GM12878 (cell line): ENCODE data around the gene NAA10. TPM values are rescaled to one million over a fixed set of nuclear protein-coding genes. Genes with fewer than 3 reads are reported as not detected.

ENCODE experiments used
- ATAC-seq: fragments of 200-7000 bp; cut with Tn5 transposase; 3 replicates; pipeline ENCODE4 v1.9.1; 2020; ENCODE audit warnings: mild to moderate bottlenecking, moderate library complexity
- BruUV-seq: library from RNA; stranded (reverse); fragments of 400-500 nt; replicated peaks from 2 replicates; lab custom pipeline; 2021; lab: Mats Ljungman, UMichigan
- CTCF ChIA-PET: fragments of 300-600 bp; sonication (Branson Sonifier 250); formaldehyde crosslinking; extraction: SDS; loops from one replicate; lab custom pipeline; 2021; ENCODE audit warnings: inconsistent platforms; lab: Yijun Ruan, JAX
- POLR2A ChIA-PET: fragments of 350-600 bp; formaldehyde crosslinking; extraction: SDS; loops from one replicate; lab custom pipeline; 2021; ENCODE audit warnings: inconsistent platforms; lab: Charles Lee
- RAD21 ChIA-PET: fragments of 300-600 bp; sonication (Branson Sonifier 250); formaldehyde crosslinking; loops from one replicate; lab custom pipeline; 2023; ENCODE audit warnings: antibody characterized with exemption; ENCODE audit not compliant: unreplicated experiment; lab: Charles Lee
- SMC1A ChIA-PET: fragments of 300-600 bp; sonication (Branson Sonifier 250); formaldehyde crosslinking; loops from one replicate; lab custom pipeline; 2023; ENCODE audit not compliant: unreplicated experiment, uncharacterized antibody; lab: Charles Lee
- DNase-seq: peaks from one replicate; pipeline ENCODE4 v3.0.0-alpha.2; 2011; ENCODE audit warnings: low read depth, low spot score
- FAIRE-seq: peaks from 3 replicates; lab custom pipeline; 2011; peaks lifted over from hg19 to GRCh38; lab: Jason Lieb, UNC
- H2AFZ ChIP-seq: 2 replicates; pipeline ENCODE4 v1.6.0; 2011; ENCODE audit warnings: low read depth, low read length, control low read depth; ENCODE audit not compliant: control insufficient read depth
- H3K27ac ChIP-seq: 2 replicates; pipeline ENCODE4 v1.5.1; 2011; ENCODE audit warnings: control low read depth; ENCODE audit not compliant: control insufficient read depth, insufficient read depth
- H3K27me3 ChIP-seq, 2 experiments: replicated peaks in 1 of 2; 2 replicates each; pipeline versions ENCODE4 v1.6.0 to v1.6.1; 2011; ENCODE audit warnings: low read length in 1 of 2; ENCODE audit not compliant: control insufficient read depth in 2 of 2, insufficient read depth in 2 of 2
- H3K36me3 ChIP-seq, 2 experiments: 2 replicates each; pipeline ENCODE4 v1.5.1; 2011; ENCODE audit warnings: low read length in 1 of 2; ENCODE audit not compliant: control insufficient read depth in 2 of 2, insufficient read depth in 2 of 2
- H3K4me1 ChIP-seq: 2 replicates; pipeline ENCODE4 v1.6.1; 2011; ENCODE audit warnings: mild to moderate bottlenecking, low read length, moderate library complexity, mixed read lengths; ENCODE audit not compliant: control insufficient read depth, insufficient read depth
- H3K4me2 ChIP-seq: 2 replicates; pipeline ENCODE4 v1.6.0; 2011; ENCODE audit warnings: control low read depth; ENCODE audit not compliant: control insufficient read depth, insufficient read depth
- H3K4me3 ChIP-seq: fragments of 200-600 bp; sonication (generic); 2 replicates; pipeline ENCODE4 v1.5.1; 2016
- H3K79me2 ChIP-seq: 2 replicates; pipeline ENCODE4 v1.6.0; 2011; ENCODE audit warnings: low read length; ENCODE audit not compliant: control insufficient read depth, insufficient read depth
- H3K9ac ChIP-seq: 2 replicates; pipeline ENCODE4 v1.8.0; 2011; ENCODE audit warnings: low read length, control low read depth, mixed read lengths; ENCODE audit not compliant: control insufficient read depth, insufficient read depth
- H3K9me3 ChIP-seq: replicated peaks from 3 replicates; pipeline ENCODE4 v1.5.1; 2011; ENCODE audit warnings: mild to moderate bottlenecking, low read length; ENCODE audit not compliant: control insufficient read depth, insufficient read depth
- H4K20me1 ChIP-seq: 2 replicates; pipeline ENCODE4 v1.6.0; 2011; ENCODE audit not compliant: control insufficient read depth, insufficient read depth
- CREB1 ChIP-seq: IDR thresholded peaks from 2 replicates; pipeline ENCODE4 v1.6.1; 2012; ENCODE audit warnings: low read depth, mild to moderate bottlenecking, inconsistent platforms
- IRF5 ChIP-seq: fragments of 450-650 bp; IDR thresholded peaks from 2 replicates; pipeline ENCODE4 v1.6.1; 2017; ENCODE audit warnings: borderline replicate concordance
- KLF5 ChIP-seq: fragments of 450-650 bp; IDR thresholded peaks from 2 replicates; pipeline ENCODE4 v1.6.1; 2014; ENCODE audit warnings: mild to moderate bottlenecking; ENCODE audit not compliant: partially characterized antibody
- RELB ChIP-seq: fragments of 450-650 bp; IDR thresholded peaks from 2 replicates; pipeline ENCODE4 v1.6.1; 2017; ENCODE audit warnings: low read depth, mild to moderate bottlenecking, moderate library complexity
- RFX5 ChIP-seq: IDR thresholded peaks from 2 replicates; pipeline ENCODE4 v1.6.1; 2011; ENCODE audit warnings: low read depth, low read length, improper control_type of control experiment
- SUZ12 ChIP-seq: fragments of 200-600 bp; sonication (generic); IDR thresholded peaks from one replicate; pipeline ENCODE4 v1.6.1; 2018; ENCODE audit warnings: antibody characterized with exemption, mild to moderate bottlenecking; ENCODE audit not compliant: unreplicated experiment
- TARDBP ChIP-seq: IDR thresholded peaks from 2 replicates; pipeline ENCODE4 v1.6.1; 2016; ENCODE audit warnings: borderline replicate concordance
- ZNF217 ChIP-seq: fragments of 450-650 bp; IDR thresholded peaks from 2 replicates; pipeline ENCODE4 v1.6.1; 2017; ENCODE audit warnings: antibody characterized with exemption, mild to moderate bottlenecking
- WGBS: methylation state at CpG from one replicate; pipeline ENCODE4 v1.1.6; 2016; ENCODE audit warnings: low lambda C conversion rate; ENCODE audit not compliant: insufficient replicate concordance, insufficient coverage; ENCODE audit errors: missing lambda C conversion rate; 5-methylcytosine and 5-hydroxymethylcytosine counted together
- in situ Hi-C: fragments of 300-500 bp; cut with MboI; formaldehyde crosslinking; loops from 9 replicates; pipeline ENCODE4 v1.14.3; 2018; ENCODE audit warnings: mixed read lengths
- intact Hi-C: fragments of 100-400 bp; cut with micrococcal nuclease; formaldehyde crosslinking; loops from one replicate; pipeline ENCODE4 v1.14.2; 2022; ENCODE audit not compliant: unreplicated experiment
- polyA plus RNA-seq, 11 experiments: library from polyadenylated mRNA; depleted of rRNA in 4 of 11; unstranded in 6 of 11; stranded (reverse) in 5 of 11; fragments of >200 nt; fragmentation: Nextera tagmentation in 4 of 11; fragmentation: Illumina TruSeq in 1 of 11; extraction: Ambion mirVana in 4 of 11; extraction: Trizol in 1 of 11; gene quantifications; 1 replicate in 1 of 11; 2 replicates in 10 of 11; pipeline versions ENCODE4 v1.2.1 to v1.2.3, GENCODE V29; 2011 to 2016; ENCODE audit warnings: inconsistent platforms in 2 of 11, missing spikeins in 2 of 11, low read depth in 1 of 11
- total RNA-seq, 4 experiments: library from RNA; depleted of rRNA in 3 of 4; stranded (reverse); fragments of >200 nt in 3 of 4; fragmentation: Illumina TruSeq in 1 of 4; extraction: Trizol in 1 of 4; gene quantifications; 2 replicates each; pipeline versions ENCODE4 v1.2.1 to v1.2.3, GENCODE V29; 2013 to 2021
- TF ChIP-seq, protein P1 (sequence below): fragments of 150-350 bp; IDR thresholded peaks from 2 replicates; pipeline ENCODE4 v1.6.1; 2016; ENCODE audit warnings: low read depth, low read length
- TF ChIP-seq, protein P2 (sequence below): IDR thresholded peaks from 2 replicates; pipeline ENCODE4 v1.6.1; 2012; ENCODE audit warnings: low read depth, low read length, improper control_type of control experiment
- TF ChIP-seq, protein P3 (sequence below): fragments of 450-650 bp; IDR thresholded peaks from 2 replicates; pipeline ENCODE4 v1.6.1; 2017; ENCODE audit warnings: mild to moderate bottlenecking, low read depth, inconsistent platforms; ENCODE audit not compliant: poor library complexity, severe bottlenecking
- TF ChIP-seq, protein P4 (sequence below): IDR thresholded peaks from 2 replicates; pipeline ENCODE4 v1.6.1; 2012; ENCODE audit warnings: low read length, inconsistent platforms

The NAA10 gene
- total and polyA plus RNA-seq, 10 of the 15 experiments (the other 5 are each of a cell fraction or from before 2014, with no cell fraction given) = 7.9 to 212 (median 98.9) TPM

DNA sequence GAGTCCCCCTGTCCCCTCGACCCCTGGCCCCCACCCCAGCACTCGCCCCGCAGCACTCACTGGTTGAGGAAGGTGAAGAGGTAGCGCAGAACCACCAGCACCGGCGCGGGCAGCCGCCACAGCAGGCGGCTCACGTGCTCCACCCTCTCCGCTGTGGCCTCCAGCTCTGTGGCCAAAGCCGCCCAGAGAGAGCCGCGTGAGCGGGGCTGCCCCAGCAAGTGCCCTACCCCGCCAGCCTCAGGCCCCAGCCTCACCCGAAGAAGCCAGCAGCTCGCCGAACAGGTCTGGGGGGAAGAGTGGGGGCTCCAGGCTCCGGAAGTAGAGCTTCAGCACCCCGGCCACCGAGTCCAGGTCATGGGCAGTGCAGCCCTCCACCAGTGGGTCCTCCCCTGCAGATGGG, 24.4 kb downstream of the NAA10 start:
- WGBS = 92% methylated on average over 12 of the region's 22 CpGs
- no peak overlapping the region for H3K4me3 ChIP-seq
- H3K4me2 ChIP-seq = no peak overlapping the region
- H3K27ac ChIP-seq = no peak overlapping the region
- no peak overlapping the region for H3K9ac ChIP-seq
- SMC1A ChIA-PET = interaction anchor here (0.8 kb wide), 1 partner anchor 14 kb away, joined by 3 read pairs; no protein-coding TSS in a partner anchor
- no peak for DNase-seq
- no peaks in the 10 kb centered on the region; a peak in 2 of 4 replicates for H3K36me3 ChIP-seq
- no peak overlapping the region for H2AFZ ChIP-seq
- no peak for FAIRE-seq
- CTCF ChIA-PET = interaction anchor here (0.6 to 1.8 kb wide), 4 partner anchors 12 to 37 kb away, joined by 3 to 7 read pairs (median 4); no protein-coding TSS in a partner anchor
- no peaks in the 10 kb centered on the region for H3K9me3 ChIP-seq
- BruUV-seq = no TSS peak
- no peaks in the 10 kb centered on the region for H3K79me2 ChIP-seq
- in situ Hi-C loops = no loop called here
- no peaks in the 10 kb centered on the region for H4K20me1 ChIP-seq
- H3K27me3 ChIP-seq = no peaks in the 10 kb centered on the region
- POLR2A ChIA-PET = interaction anchor here (1.3 kb wide), 1 partner anchor 15 kb away, joined by 3 read pairs; no protein-coding TSS in a partner anchor
- ATAC-seq = no peak
- H3K4me1 ChIP-seq = no peaks in the 10 kb centered on the region
- RAD21 ChIA-PET = no interaction called here
- intact Hi-C loops = no loop called here
- TF ChIP-seq KLF5 (no peak), ZNF217 (no peak), TARDBP (no peak), RFX5 (no peak), RELB (no peak), CREB1 (no peak), SUZ12 (no peak), IRF5 (no peak)
- TF ChIP-seq, protein P1, sequence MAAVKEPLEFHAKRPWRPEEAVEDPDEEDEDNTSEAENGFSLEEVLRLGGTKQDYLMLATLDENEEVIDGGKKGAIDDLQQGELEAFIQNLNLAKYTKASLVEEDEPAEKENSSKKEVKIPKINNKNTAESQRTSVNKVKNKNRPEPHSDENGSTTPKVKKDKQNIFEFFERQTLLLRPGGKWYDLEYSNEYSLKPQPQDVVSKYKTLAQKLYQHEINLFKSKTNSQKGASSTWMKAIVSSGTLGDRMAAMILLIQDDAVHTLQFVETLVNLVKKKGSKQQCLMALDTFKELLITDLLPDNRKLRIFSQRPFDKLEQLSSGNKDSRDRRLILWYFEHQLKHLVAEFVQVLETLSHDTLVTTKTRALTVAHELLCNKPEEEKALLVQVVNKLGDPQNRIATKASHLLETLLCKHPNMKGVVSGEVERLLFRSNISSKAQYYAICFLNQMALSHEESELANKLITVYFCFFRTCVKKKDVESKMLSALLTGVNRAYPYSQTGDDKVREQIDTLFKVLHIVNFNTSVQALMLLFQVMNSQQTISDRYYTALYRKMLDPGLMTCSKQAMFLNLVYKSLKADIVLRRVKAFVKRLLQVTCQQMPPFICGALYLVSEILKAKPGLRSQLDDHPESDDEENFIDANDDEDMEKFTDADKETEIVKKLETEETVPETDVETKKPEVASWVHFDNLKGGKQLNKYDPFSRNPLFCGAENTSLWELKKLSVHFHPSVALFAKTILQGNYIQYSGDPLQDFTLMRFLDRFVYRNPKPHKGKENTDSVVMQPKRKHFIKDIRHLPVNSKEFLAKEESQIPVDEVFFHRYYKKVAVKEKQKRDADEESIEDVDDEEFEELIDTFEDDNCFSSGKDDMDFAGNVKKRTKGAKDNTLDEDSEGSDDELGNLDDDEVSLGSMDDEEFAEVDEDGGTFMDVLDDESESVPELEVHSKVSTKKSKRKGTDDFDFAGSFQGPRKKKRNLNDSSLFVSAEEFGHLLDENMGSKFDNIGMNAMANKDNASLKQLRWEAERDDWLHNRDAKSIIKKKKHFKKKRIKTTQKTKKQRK = no peak
- TF ChIP-seq, protein P2, sequence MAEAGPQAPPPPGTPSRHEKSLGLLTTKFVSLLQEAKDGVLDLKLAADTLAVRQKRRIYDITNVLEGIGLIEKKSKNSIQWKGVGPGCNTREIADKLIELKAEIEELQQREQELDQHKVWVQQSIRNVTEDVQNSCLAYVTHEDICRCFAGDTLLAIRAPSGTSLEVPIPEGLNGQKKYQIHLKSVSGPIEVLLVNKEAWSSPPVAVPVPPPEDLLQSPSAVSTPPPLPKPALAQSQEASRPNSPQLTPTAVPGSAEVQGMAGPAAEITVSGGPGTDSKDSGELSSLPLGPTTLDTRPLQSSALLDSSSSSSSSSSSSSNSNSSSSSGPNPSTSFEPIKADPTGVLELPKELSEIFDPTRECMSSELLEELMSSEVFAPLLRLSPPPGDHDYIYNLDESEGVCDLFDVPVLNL = no peak
- TF ChIP-seq, protein P3, sequence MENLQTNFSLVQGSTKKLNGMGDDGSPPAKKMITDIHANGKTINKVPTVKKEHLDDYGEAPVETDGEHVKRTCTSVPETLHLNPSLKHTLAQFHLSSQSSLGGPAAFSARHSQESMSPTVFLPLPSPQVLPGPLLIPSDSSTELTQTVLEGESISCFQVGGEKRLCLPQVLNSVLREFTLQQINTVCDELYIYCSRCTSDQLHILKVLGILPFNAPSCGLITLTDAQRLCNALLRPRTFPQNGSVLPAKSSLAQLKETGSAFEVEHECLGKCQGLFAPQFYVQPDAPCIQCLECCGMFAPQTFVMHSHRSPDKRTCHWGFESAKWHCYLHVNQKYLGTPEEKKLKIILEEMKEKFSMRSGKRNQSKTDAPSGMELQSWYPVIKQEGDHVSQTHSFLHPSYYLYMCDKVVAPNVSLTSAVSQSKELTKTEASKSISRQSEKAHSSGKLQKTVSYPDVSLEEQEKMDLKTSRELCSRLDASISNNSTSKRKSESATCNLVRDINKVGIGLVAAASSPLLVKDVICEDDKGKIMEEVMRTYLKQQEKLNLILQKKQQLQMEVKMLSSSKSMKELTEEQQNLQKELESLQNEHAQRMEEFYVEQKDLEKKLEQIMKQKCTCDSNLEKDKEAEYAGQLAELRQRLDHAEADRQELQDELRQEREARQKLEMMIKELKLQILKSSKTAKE = no peak
- TF ChIP-seq, protein P4, sequence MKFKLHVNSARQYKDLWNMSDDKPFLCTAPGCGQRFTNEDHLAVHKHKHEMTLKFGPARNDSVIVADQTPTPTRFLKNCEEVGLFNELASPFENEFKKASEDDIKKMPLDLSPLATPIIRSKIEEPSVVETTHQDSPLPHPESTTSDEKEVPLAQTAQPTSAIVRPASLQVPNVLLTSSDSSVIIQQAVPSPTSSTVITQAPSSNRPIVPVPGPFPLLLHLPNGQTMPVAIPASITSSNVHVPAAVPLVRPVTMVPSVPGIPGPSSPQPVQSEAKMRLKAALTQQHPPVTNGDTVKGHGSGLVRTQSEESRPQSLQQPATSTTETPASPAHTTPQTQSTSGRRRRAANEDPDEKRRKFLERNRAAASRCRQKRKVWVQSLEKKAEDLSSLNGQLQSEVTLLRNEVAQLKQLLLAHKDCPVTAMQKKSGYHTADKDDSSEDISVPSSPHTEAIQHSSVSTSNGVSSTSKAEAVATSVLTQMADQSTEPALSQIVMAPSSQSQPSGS = no peak
